ENCODE data around the gene DGKI.

- TF ChIP-seq POLR2A (IDR thresholded peaks at IDR 0.05) (no peak), CTCF (IDR thresholded peaks at IDR 0.05) (no peak)
Observed at GRCh38 chr7:137867289-137867688, 20.5 kb upstream of the DGKI start.
